SK-MEL-5 (cell line): Measurements from ENCODE around the gene DHX30. TPM values are rescaled to one million over a fixed set of nuclear protein-coding genes. Genes with fewer than 3 reads are reported as not detected.
"Not testable (repeated sequence)": the region's sequence is repeated elsewhere in the genome, so short reads cannot be mapped to it uniquely, and the experiment has no call there.

ENCODE experiments used
- DNase-seq: peaks from one replicate; pipeline ENCODE4 v3.0.0-alpha.2; 2016; ENCODE audit warnings: low read depth, low spot score
- in situ Hi-C: cut with HindIII; loops from 2 replicates; pipeline ENCODE4 v1.10.0; 2016; ENCODE audit warnings: low sequenced_read_pairs, high pct_unique_total_duplicates, low pct_unique_long_range_greater_than_20kb
- total RNA-seq: library from RNA; depleted of rRNA; stranded (reverse); fragments of >200 nt; shearing (Covaris generic); gene quantifications from 2 replicates; pipeline ENCODE4 v1.2.3, GENCODE V29; 2014

DHX30 gene
- total RNA-seq, 1 experiment from 2014 or later, result 96.6 TPM

DNA sequence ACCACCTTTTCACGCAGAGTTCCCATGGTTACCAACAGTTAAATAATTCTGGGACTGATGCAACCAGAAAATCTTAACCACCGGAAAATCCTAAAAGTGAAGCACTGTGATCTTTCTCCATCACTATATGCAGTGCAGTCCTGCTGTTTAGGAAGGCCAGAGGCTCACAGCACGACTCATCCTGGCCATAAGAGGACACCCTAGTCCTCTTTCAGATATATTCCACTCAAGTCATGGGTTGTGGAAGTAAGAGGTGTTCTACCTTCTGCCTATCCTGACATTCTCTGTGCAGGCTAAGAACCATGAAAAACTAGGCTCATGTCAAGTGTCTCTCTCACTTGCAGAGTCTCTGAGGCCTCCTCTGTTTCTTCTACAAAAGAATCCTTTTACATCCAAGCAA, 67.2 kb downstream of the DHX30 start:
- DNase-seq, result no peak
- in situ Hi-C loops, result no loop called here

- in situ Hi-C loops, result no loop called here
- no peak for DNase-seq
Measured at GRCh38 chr3:47870702-47871260, 67.8 kb downstream of the DHX30 start.

- in situ Hi-C loops, result no loop called here
- DNase-seq, result no peak
Measured at GRCh38 chr3:47871389-47871788, 68.5 kb downstream of the DHX30 start.

- in situ Hi-C loops, result no loop called here
- DNase-seq, result no peak
Measured at GRCh38 chr3:47872916-47873315, 70.0 kb downstream of the DHX30 start.

DNA sequence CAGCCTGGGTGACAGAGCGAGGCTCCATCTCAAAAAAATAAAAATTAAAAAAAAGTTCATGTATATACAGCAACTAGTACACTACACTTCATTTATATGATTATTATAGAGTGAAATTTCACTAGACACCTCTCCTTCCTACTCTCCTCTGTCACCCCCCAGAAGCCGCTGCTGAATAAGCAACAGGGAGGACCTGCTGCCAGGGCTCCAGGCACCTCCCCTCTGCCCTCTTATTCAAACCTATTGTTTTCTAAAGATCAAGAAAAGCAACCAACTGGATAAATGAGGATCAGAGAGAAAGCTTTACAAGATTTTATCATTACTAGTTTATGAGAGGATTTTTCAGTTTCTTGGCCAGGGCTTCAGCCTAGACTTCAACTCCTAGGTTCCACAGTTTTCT, 71.5 kb downstream of the DHX30 start:
- in situ Hi-C loops, result no loop called here

DNA sequence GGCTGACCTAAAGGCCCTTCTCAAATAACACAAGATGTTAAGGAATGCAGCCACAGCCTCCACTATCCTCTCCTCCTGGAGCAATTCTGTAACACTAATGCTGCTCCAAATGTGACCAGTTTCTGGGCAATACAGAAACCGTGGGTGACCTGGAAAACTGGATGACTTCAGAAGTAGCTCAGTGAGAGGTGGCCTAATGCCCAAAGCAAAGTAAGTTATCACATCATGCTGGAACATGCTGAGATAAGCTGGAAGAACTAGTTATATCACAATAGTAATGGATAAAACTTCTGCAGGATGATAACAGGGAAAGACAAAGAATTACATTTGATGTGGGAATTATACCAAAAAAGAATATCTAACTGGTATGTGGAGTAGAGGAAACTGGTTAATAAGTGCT, 72.0 kb downstream of the DHX30 start:
- DNase-seq, result no peak
- in situ Hi-C loops, result no loop called here

More for the DNA sequence above, 71.5 kb downstream of the DHX30 start:
- no peak for DNase-seq

DNA sequence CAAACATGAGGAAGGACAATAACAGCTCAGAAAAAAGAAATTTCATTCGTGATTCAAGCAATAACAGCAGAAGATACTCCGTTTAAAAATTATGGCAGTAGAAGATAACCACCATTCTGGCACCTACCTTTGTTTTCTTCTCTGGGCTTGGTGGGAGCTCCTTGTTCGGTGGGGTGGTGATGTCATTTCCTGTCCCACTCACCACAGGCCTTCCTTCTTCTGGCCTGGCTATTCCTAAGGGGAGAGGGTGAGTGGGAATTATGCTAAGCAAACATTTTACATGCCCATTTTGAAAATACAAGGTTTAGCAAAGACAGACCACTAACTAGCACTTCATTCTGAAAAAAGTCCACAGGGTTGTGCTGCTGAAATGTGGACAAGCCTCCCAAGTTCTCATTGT, 74.4 kb downstream of the DHX30 start:
- DNase-seq, result no peak
- in situ Hi-C loops, result no loop called here

DNA sequence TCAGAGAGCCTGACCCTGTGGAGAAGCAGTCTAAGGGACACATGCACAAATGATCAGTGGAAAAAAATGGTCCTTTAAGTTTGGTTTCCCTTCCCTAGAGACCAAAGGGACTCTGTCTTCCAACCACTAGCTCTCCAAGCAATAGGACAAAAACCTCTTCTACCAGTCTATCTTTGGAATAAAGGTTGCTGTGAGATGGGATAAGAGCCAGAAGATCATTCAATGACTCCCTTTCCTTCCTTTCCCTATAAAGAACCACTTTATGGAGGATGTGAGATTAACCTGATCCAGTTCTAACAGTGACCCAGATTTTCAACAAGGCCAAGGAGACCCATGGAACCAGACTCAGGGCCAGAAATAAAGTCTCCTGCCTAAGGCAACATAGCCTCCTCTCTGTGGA, 74.8 kb downstream of the DHX30 start:
- DNase-seq, result no peak
- in situ Hi-C loops, result no loop called here

DNA sequence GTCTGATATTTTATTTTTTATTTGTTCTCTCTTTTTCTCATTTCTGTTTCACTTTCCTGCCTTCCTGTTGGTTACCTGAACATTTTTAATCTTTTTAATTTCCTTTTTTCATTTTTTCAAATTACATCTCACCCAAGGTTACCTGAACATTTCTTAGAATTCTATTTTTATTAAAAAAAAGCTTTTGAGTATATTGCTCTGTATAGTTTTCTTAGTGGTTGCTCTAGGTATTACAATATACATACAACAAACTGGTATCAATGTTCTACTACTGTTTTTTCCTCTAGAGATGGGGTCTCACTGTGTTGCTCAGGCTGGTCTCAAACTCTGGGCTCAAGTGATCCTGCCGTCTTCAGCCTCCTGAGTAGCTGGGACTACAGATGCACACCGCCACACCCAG, 79.4 kb downstream of the DHX30 start:
- in situ Hi-C loops, result no loop called here
- no peak for DNase-seq

DNA sequence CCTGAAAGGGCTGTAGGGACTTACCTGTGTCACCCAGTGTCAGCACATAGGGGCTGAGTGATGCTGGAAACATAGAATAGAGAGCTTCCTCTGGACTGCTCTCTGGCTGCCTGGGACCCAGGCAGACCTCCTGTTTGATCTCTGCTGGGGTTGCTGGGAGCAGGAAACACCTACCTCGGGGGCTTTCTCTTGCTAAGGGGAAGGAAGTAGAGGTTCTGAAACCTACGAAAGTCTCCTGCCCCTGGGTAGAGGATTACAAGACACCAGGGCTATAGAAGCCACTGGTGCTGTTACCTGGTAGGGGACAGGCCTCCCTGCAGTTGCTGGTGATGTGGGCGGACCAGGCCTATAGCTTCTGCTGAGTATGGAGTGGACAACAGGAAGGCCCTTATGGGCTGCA, 81.7 kb downstream of the DHX30 start:
- no peak for DNase-seq
- in situ Hi-C loops, result no loop called here

GRCh38 chr3:47885168-47885567, 82.2 kb downstream of the DHX30 start:
- no peak for DNase-seq
- in situ Hi-C loops, result no loop called here

DNA sequence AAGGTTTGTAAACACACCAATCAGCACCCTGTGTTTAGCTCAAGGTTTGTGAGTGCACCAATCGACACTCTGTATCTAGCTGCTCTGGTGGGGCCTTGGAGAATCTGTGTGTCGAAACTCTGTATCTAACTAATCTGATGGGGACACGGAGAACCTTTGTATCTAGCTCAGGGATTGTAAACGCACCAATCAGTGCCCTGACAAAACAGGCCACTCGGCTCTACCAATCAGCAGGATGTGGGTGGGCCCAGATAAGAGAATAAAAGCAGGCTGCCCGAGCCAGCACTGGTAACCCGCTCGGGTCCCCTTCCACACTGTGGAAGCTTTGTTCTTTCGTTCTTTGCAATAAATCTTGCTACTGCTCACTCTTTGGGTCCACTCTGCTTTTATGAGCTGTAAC, 85.1 kb downstream of the DHX30 start:
- in situ Hi-C loops, DNase-seq: not testable (repeated sequence)

DNA sequence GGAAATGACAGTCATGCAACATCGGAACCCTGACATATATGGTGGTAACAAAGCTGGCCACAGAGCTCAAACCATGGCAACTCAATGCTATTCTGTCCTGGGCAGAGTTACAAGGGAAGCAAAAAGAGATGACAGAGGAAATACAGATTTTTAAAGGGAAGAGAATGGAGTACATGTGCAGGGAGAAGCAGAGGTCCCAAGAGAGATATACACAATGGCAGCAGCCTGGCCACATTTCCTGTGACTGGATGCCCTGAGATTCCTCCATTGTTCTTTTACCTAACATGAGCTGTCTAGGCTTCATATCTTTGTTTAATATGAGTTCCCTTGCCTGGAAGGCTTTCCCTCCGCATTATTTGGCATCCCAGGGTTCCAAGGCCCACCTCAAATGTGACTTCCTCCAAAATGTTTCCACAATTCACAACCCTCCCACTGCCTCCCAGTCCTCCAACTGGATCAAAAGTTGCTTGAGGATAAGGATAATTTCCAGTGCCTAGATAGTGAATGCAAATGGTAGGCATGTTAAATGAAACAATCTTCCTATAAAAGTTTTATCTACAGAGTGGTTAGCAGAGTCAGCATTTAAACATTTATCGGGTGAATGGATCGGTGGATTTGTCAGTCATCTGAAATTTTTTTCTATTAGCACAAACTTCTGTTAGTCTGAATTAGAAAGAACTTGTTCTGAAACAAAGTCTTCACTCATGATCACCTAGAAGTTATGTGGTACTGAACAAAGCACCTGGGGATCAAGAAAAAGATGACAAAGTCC, 86.2 kb downstream of the DHX30 start:
- in situ Hi-C loops, result no loop called here
- DNase-seq, result no peak

DNA sequence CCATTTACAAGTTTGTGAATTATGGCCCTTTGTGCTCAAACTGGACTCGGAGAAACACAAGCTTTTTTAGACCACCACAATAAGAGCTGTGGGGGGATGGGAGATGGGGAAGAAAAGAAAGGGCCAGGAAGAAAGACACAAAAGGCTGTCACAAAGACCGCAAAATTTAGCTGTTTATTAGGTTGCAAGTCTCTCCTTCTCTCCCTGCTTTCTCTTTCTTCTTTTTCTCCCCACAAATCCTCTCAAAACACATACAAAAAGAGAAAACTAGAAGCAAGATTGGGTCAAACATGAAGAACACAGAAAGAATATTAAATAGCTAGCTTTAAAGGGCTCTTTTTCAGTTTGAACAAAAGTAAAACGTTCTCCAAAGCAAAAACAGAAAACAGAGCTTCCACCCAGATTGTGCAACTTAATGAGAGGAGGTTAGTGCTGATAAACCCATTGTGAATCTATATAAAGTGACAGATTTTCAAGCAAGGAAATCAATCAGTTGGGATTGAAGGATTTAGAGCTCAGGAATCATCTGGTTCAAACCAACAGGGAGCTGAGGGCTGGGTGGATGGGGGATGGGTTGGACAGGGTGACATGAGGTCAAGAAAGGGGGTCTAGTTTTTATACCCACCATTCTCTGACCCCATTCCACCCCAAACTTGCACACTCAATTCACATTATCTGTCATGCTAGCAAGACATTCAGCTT, 87.3 kb downstream of the DHX30 start:
- no peak for DNase-seq
- in situ Hi-C loops, result no loop called here

DNA sequence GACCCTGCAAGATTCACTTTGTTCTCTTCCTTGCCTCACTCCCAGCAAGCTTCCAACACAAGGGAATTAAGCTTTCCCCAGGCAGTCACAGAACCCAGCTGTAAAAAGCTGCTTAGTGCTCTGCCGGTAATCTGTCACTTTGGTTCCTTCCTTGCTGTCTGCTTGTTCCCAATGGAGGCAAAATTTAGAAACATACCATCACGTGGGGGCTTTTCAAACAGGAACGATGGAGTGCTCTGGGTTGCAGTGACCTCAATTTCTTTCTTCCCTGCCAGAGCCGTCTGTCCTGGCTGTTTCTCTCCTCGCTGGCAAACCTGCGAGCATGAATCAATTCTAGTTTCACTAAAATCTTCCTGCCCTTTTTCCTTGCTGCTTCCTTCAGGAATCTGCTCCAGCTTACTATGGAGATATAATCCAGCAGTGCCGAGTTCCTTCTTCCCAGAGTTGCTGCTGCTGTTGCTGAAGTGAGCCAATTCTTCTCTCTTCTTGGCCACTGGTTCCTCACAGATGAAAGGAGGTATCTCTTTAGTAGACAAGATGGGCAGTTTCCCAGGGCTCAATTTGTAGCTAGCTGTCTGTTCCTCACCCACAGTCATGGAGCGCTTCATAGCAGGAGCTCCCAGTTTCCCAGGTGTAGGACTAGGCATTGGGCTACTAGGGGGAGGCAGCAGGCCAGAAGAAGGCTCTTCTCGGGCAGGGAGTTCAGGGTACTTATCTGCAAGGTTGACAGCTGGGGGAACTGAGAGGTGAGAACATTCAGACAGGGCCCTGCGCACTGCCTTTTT, 88.1 kb downstream of the DHX30 start:
- no peak for DNase-seq
- in situ Hi-C loops, result no loop called here

DNA sequence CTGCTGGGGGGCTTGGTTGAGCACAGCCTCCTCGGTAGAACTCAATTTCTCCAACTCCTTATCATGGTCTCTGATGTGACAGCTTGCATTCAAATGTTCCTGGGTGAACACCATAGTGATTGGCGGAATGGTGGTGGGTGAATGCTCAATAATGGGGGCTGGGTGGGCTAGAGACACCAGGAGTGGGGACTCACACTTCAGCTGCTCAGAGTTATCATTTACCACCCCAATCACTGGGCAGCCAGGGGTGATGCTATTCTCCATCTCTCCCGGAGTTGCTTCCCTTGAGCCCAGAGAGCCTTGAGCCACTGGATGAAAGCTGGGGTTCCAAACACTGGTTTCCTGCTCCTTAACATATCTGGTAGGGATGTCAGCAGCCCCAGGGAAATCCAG, 88.7 kb downstream of the DHX30 start:
- no peak for DNase-seq
- in situ Hi-C loops, result no loop called here

GRCh38 chr3:47892286-47893040, 89.5 kb downstream of the DHX30 start:
- no peak for DNase-seq
- in situ Hi-C loops, result no loop called here

DNA sequence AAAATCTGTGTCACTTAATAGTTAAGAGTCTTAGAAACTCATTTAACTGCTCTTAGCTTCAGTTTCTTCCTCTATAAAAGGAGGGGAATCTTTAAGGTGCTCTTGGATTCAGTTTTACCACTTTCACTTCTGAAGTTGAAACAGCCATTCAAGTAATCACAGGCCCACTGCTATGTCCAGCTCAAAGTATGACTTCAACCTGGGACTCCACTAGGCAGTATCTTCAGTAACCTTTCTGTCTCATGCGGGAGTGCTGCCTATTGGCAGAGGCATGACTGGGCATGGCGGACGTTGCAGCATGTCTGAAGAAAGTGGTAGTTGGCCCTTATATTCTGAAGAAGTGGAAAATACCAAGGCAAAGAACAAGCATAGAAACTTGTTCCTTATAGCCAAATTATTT, 92.3 kb downstream of the DHX30 start:
- DNase-seq, result no peak
- in situ Hi-C loops, result no loop called here
